Measurements from ENCODE around the gene MADD. TPM values are rescaled to one million over a fixed set of nuclear protein-coding genes. Genes with fewer than 3 reads are reported as not detected.

The MADD gene
- total RNA-seq, 6 experiments from 2014 or later: 15.2 to 21.3 (median 16.8) TPM

DNA sequence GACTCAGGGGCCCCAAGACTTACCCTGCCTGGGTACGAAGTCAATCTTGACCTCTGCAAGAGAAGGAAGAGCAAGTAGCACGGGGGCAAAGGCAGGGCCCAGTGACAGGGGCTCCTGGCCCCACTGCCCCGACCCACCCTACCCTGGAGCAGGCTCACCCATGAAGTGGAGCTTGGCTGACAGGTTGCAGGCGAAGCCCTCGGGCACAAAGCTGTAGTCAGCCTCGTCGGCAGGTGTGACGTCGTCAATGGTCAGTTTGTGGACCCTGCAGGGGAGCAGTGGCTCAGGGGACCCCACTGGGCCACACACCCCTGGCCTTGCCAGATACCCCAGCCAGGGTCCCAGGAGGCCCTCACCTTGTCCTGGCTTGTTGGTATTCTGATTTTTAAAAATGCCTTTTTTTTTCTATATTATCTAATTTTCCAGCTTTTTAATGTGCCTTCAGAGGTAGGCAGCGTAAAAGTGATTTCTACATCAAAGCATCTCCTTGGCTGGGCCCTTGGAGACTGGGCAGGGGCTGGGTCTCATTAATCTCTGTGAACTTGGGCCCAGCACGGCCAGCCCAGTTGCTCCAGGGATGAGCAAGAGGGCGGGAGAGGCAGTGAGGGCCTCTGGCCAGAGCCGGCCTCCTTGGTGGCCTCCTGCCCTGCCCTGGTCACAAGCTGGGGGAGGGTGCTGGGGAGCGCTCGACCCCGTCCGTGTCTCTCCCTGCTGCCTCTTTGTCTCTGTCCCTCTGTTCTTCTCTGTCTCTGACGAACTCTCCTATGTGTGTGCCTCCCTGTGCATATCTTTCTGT is 71.2 kb downstream of the MADD start:
- Histone ChIP-seq H3K4me3 (no peak overlapping the region), H3K27ac (no peak overlapping the region), H3K9me3 (no peaks in the 10 kb centered on the region), H3K36me3 (no peaks in the 10 kb centered on the region), H3K27me3 (no peaks in the 10 kb centered on the region), H3K4me1 (no peaks in the 10 kb centered on the region)
- no peak for DNase-seq
- ATAC-seq: peak in 1 of 4 donors; percentile 18
- intact Hi-C loops (cut with DNase I): loop anchor here (10.0 kb wide), 2 partner anchors 66 to 446 kb away; partner anchors contain the start of gene MADD (in 1 of the 2)
- WGBS (ENCODE audit: insufficient coverage, low coverage, low lambda C conversion rate, missing lambda C conversion rate): 46% methylated on average over 7 of the region's 18 CpGs
- TF ChIP-seq, protein P1, sequence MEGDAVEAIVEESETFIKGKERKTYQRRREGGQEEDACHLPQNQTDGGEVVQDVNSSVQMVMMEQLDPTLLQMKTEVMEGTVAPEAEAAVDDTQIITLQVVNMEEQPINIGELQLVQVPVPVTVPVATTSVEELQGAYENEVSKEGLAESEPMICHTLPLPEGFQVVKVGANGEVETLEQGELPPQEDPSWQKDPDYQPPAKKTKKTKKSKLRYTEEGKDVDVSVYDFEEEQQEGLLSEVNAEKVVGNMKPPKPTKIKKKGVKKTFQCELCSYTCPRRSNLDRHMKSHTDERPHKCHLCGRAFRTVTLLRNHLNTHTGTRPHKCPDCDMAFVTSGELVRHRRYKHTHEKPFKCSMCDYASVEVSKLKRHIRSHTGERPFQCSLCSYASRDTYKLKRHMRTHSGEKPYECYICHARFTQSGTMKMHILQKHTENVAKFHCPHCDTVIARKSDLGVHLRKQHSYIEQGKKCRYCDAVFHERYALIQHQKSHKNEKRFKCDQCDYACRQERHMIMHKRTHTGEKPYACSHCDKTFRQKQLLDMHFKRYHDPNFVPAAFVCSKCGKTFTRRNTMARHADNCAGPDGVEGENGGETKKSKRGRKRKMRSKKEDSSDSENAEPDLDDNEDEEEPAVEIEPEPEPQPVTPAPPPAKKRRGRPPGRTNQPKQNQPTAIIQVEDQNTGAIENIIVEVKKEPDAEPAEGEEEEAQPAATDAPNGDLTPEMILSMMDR (IDR thresholded peaks at IDR 0.05): no peak
- no peak for TF ChIP-seq POLR2A (IDR thresholded peaks at IDR 0.05)

DNA sequence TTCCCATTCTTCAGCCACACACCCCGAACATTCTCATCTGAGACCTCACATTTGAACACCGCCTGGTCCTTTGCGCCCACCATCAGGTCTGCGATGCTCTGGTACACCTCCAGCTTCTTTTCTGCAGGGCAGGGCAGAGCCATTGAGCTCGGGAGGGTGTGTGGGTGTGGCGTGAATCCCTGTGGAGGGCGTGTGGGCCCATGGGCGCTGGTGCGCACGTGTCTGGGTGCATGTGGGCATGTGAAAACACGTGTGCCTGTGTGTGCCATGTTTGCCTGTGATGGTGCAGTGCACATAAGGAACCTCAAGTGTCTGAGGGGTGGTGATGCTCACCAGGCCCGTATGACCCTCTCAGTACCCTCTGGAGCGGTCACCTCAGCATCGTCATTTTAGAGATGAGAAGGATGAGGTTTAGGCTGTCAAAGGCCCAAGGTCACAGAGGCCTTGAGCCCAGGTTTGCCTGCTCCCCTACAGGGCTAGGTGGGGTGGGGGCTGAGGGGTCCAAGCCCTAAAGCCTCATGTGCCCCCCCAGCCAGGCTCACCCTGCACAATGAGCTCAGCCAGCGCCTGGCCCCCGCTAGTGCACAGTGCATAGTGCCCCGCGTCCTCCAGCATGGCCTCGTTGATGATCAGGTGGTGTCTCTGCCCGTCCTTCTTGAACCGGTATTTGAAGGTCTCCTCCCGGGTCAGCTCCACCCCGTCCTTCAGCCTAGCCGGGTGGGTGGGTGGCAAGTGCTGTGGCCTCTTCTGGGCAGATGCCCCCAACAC is 72.3 kb downstream of the MADD start:
- ATAC-seq (no peak), DNase-seq (peak in 2 of 3 donors; percentile 24 to 43)
- no peaks in the 10 kb centered on the region for H3K4me1 ChIP-seq
- TF ChIP-seq, protein P1 (IDR thresholded peaks at IDR 0.05): no peak
- intact Hi-C loops (cut with DNase I): loop anchor here (10.0 kb wide), 2 partner anchors 67 to 447 kb away; partner anchors contain the start of gene MADD (in 1 of the 2)
- H3K27ac ChIP-seq: no peak overlapping the region
- 81% methylated on average over 10 of the region's 24 CpGs for WGBS (ENCODE audit: insufficient coverage, low coverage, low lambda C conversion rate, missing lambda C conversion rate)
- H3K9me3 ChIP-seq: no peaks in the 10 kb centered on the region
- no peak overlapping the region for H3K4me3 ChIP-seq
- H3K36me3 ChIP-seq: no peaks in the 10 kb centered on the region
- H3K27me3 ChIP-seq: no peaks in the 10 kb centered on the region

DNA sequence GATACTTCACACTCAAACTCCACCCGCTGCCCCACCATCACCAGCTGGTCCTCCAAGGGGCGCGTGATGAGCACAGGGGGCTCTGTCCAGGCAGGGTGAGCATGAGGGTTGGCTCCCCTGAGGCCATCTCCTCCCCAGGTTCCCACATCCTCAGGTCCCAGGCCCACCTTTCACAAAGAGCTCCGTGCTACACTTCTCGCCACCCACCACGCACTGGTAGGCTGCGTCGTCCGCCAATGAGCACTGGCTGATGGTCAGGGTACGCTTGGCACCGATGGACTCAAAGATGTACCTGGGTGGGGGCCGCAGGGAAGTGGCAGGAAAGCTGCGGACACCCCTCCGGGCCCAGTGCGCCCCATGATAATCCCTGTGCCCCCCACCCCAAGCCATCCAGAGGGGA is 72.9 kb downstream of the MADD start:
- Histone ChIP-seq H3K27ac (no peak overlapping the region), H3K36me3 (no peaks in the 10 kb centered on the region), H3K4me3 (no peak overlapping the region), H3K4me1 (no peaks in the 10 kb centered on the region), H3K9me3 (no peaks in the 10 kb centered on the region), H3K27me3 (no peaks in the 10 kb centered on the region)
- intact Hi-C loops (cut with DNase I): loop anchor here (10.0 kb wide), 2 partner anchors 68 to 448 kb away; partner anchors contain the start of gene MADD (in 1 of the 2)
- ATAC-seq: no peak
- DNase-seq: peak in 2 of 3 donors; percentile 35 to 46
- 100% methylated on average over 1 of the region's 15 CpGs for WGBS (ENCODE audit: insufficient coverage, low coverage, low lambda C conversion rate, missing lambda C conversion rate)
- TF ChIP-seq, protein P1 (IDR thresholded peaks at IDR 0.05): no peak
- no peak for TF ChIP-seq POLR2A (IDR thresholded peaks at IDR 0.05)

GRCh38 chr11:47345890-47346563 is 76.1 kb downstream of the MADD start:
- 87% methylated on average over 12 of the region's 18 CpGs for WGBS (ENCODE audit: insufficient coverage, low coverage, low lambda C conversion rate, missing lambda C conversion rate)
- Histone ChIP-seq H3K36me3 (no peaks in the 10 kb centered on the region), H3K4me1 (no peaks in the 10 kb centered on the region), H3K4me3 (no peak overlapping the region), H3K27ac (no peak overlapping the region), H3K9me3 (no peaks in the 10 kb centered on the region), H3K27me3 (no peaks in the 10 kb centered on the region)
- peak in 1 of 3 donors; percentile 37 for DNase-seq
- TF ChIP-seq, protein P1 (IDR thresholded peaks at IDR 0.05): no peak
- TF ChIP-seq POLR2A (IDR thresholded peaks at IDR 0.05): no peak
- ATAC-seq: no peak
- intact Hi-C loops (cut with DNase I): loop anchor here (10.0 kb wide), 2 partner anchors 71 to 451 kb away; partner anchors contain the start of gene MADD (in 1 of the 2)

Data from right lobe of liver (tissue), 6 donors.